NCI-H128 (cell line): Measurements from ENCODE around the gene BPIFA3.

Experiments
- DNase-seq: peaks from one replicate; lab custom pipeline; 2025; ENCODE audit not compliant: unreplicated experiment; lab: John Stamatoyannopoulos, UW

Gene BPIFA3

GRCh38 chr20:33259371-33259770 lies 42.2 kb downstream of the BPIFA3 start:
- DNase-seq: no peak

- no peak for DNase-seq
Measured at GRCh38 chr20:33261465-33261864, 44.3 kb downstream of the BPIFA3 start.

- DNase-seq: no peak
Measured at GRCh38 chr20:33262658-33263065, 45.5 kb downstream of the BPIFA3 start.

GRCh38 chr20:33263784-33264183 lies 46.6 kb downstream of the BPIFA3 start:
- no peak for DNase-seq

- no peak for DNase-seq
Measured at GRCh38 chr20:33267701-33268100, 50.5 kb downstream of the BPIFA3 start.

- no peak for DNase-seq
Measured at GRCh38 chr20:33272155-33272873, 55.2 kb downstream of the BPIFA3 start.

- DNase-seq: no peak
Measured at GRCh38 chr20:33273117-33273851, 56.1 kb downstream of the BPIFA3 start.

- DNase-seq: no peak
Measured at GRCh38 chr20:33275215-33275614, 58.1 kb downstream of the BPIFA3 start.

GRCh38 chr20:33275871-33276270 lies 58.7 kb downstream of the BPIFA3 start:
- DNase-seq: no peak

- no peak for DNase-seq
Measured at GRCh38 chr20:33276303-33277113, 59.4 kb downstream of the BPIFA3 start.
